Inflammatory macrophage treated with lipopolysaccharide for 1 hour (primary cell): ENCODE data around the gene HLA-DQA2.
"Not testable (repeated sequence)": the region's sequence is repeated elsewhere in the genome, so short reads cannot be mapped to it uniquely, and the experiment has no call there.

Experiments used
- DNase-seq, 2 donors: peaks; one replicate each; pipeline ENCODE4 v3.0.0-alpha.2; 2020 to 2022

The HLA-DQA2 gene

DNA sequence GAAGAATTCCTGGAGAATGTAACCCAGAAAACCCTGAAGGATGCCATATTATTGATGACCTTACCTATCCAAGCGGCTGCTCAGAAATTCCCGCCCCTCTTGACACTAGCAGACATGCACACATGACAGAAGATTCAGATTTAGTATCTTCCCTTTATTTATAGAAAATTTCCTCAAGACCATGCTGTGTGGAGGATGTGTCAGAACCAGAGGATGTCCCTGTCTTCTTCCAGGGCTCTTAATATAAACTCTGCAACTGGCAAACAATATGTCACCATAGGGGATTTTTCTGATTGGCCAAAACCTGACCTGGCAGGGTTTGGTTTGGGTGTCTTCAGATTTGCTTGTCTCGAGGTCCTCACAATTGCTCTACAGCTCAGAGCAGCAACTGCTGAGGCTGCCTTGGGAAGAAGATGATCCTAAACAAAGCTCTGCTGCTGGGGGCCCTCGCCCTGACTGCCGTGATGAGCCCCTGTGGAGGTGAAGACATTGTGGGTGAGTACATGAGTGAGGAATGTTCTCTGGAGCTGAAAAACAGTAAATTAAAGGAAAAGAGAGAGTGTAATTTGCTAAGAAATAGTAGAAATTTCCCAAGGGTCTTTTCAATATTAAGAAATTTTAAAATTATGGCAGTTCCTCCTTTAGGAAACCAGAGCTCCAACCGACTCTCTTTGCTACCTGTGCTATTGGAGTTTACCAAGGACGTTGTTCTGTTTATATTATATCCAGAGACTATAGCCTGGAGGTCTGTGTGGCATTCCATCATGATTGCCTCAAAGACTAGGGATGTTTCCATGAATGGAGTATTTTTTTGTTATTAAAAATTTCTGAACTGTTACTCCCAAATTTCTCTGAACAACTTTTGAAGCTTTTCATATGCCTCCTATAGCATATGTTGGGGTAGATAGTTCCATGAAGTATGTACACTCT lies at the start of gene HLA-DQA2:
HLA-DQA2 (plus strand) TSS at position 361 of the 930 bp plus-strand sequence; CDS start at position 414, 53 bp downstream.
- peak; percentile 29 to 78 for DNase-seq

DNA sequence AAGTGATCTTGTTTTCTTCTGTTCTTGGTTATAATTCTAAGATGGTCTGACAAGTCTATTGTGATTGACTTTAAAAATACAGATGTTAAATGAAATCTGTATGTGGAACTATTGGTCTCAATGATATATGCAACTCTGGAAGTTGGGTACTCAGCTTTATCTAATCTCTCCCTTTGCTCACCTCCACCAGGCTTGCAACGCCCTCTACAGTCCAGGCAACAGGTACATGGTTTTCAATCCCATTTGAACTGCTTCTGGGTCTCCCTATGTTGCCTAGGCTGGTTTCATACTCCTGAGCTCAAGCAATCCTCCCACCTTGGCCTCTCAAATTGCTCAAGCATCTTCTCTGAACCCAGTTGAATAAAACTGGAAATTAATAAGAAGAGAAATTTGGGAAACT lies 49.2 kb upstream of the HLA-DQA2 start:
- peak in 1 of 2 donors; percentile 53 for DNase-seq

DNA sequence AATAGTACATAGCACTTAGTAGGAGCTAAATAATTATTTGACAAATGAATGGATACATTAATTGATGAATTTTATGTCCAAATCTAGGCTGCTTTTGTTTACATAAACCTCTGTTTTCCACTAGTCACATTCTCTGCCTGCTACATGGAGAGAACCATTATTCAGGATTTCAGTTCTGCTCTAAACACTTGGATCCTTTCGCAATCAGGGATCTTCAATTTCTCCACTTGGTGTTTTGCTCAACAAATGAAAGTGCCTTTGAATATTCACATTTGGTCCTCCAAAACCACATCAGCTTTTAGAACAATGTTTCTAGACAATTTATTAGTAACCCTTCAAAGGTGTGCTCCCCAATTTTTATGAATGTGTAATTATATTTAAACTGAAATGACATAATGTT lies 44.2 kb upstream of the HLA-DQA2 start:
- DNase-seq = peak; percentile 48 to 57

DNA sequence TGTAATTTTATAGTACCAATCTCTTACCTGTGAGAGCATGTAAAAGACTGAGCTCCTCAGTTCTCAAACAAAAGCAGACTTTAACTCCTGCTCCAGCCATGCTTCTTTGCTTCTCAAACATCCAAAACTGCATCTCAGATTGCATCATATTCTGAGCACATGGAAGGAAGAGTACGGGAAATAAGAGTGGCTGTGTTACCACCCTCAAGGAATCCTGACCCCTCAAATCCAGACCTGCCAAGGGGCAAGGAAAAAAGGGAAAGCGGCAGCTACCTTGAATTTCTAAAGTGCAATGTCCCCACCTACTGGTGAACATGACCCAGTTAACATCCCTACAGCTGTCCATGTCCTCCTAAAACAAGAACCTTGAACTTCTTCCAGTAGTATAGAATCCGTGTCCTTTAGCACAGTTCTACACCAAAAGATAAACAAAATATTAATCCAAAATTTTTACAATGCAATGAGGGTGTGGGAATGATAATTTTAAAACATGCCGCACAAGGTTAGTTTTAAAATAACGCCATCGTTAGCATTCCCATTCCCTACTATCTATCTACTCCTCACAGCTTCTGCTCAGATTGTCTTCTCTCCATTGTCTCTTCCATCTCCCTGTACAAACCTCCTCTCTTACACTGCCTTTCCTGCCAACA lies 40.7 kb upstream of the HLA-DQA2 start:
- DNase-seq = peak; percentile 33 to 77

DNA sequence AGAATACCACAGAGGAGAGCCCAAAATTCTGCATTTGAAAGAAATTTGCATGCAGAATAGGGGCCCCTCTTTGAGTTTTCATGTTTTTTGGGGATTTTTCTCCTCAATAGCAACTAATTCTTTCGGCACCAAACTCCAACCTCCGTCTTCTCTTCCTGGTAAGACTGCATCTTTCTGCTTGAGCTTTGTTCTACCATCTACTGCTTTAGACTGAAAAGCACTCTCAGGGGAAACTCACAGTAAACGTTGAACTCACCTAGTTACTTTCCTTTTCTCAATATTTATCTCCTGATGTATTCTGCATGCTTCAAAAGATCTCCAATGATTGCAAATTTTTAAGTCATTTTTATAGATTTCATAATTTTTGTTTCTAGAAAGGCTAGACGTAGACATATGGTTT lies 37.8 kb upstream of the HLA-DQA2 start:
- no peak for DNase-seq

DNA sequence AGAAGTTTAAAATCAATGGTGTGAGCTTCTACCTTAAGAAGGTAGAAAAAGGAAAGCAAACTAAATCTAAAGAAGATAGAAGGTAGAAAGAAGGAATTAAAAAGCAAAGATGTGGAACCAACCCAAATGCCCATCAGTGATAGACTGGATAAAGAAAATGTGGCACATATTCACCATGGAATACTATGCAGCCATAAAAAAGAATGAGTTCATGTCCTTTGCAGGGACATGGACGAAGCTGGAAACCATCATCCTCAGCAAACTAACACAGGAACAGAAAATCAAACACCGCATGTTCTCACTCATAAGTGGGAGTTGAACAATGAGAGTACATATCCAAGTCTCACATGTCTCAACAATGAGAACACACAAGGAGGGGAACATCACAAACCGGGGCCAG lies 36.0 kb upstream of the HLA-DQA2 start:
- DNase-seq = not testable (repeated sequence)

DNA sequence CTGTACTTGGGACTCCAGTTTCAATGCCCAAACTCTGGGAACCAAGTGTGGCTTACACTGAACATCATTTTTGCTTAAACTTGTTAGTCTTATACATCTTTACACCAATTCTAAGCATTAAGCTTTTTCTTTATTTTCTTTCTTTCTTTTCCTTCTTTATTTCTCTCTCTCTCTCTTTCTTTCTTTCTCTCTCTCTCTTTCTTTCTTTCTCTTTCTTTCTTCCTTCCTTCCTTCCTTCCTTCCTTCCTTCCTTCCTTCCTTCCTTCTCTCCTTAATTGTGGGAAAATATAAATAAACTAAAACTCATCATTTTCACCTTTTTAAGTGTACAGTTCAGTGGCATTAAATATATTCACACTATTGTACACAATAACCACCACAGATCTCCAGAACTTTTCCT lies 31.6 kb upstream of the HLA-DQA2 start:
- no peak for DNase-seq

DNA sequence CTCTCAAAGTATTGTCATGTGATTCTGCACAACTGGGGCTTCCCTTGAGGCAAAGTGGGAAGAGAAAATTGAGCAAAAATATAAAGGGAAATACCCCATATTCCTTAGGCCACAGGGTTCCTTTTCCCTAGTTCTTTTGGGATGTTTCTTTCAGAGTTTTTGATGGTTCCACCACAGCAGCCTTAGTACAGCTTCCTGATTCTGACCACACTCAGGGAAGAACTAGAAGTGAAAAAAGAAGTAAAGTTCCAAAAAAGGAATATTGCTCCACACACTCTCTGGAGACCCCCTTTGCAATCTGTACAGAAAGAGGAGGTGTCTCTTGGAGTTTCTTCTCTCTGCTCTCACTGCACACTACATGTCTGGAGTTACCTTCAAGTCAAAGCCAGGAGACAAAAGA lies 27.9 kb upstream of the HLA-DQA2 start:
- DNase-seq = peak; percentile 22 to 65

DNA sequence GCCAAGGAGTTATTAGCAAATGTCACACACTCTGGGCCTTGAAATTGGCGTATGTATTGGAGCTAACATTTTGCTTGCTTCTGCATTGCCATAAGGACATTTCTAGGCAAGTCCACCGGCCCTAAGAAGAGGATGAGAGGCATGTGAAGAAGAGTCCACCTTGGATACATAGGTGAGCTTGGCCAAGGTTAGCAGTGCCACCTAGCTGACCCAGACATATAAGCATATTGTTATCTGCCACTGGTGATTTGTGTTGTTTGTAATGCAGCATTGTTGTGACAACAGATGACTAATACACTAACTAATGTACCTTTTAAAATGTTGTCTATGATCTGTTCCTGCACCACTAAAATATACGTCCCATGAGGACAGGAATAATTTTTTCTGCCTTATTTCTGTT lies 24.8 kb upstream of the HLA-DQA2 start:
- DNase-seq = no peak

DNA sequence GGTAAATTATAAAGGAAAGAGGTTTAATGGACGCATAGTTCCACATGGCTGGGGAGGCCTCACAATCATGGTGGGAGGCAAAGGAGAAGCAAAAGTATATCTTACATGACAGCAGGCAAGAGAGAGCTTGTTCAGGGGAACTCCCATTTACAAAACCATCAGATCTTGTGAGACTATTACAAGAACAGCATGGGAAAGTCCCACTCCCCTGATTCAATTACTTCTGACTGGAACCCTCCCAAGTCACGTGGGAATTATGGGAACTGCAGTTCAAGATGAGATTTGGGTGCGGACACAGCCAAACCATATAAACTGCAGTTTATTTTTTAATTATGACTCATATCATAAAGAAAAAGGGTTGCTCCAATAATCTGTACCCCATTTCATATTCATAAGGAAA lies 22.3 kb upstream of the HLA-DQA2 start:
- peak; percentile 82 to 93 for DNase-seq

DNA sequence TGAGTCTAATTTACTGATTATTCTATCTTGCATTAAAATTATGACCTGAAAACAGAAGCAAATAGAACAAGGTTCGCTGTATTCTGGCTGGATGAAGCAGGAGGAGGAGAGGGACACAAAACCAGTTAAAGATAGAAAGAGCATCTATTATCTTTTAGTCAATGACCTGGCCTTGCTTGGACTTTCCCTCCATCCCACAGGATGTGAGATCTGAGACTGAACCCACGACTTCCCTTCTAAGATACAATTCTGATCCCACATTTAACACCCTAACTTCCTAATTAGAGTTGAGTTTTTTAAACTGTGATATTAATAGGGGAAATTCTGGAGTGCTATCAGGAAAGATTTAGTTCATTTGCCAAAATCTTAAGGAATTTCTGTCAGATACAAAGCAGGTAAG lies 3.1 kb upstream of the HLA-DQA2 start:
- DNase-seq = peak in 1 of 2 donors; percentile 60

DNA sequence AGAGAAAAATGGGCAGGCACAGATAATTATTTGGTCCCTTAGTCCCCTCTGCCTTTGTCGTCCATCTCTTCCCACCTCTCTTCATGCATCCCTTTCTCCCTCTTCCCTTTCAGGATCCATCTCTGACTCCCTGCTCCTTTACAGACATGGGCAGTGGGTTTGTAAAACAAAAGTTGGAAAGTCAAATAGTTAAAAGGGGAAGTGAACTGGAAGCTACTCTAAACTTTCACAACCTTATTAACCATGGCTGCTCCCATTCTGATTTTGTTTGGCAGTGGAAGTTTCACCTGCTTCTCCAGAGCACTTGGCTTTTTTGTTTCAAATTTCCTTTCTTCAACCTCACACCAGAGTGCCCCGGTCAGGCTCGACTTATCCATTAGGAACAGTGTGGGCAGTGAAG lies 1.2 kb downstream of the HLA-DQA2 start:
- DNase-seq = no peak

DNA sequence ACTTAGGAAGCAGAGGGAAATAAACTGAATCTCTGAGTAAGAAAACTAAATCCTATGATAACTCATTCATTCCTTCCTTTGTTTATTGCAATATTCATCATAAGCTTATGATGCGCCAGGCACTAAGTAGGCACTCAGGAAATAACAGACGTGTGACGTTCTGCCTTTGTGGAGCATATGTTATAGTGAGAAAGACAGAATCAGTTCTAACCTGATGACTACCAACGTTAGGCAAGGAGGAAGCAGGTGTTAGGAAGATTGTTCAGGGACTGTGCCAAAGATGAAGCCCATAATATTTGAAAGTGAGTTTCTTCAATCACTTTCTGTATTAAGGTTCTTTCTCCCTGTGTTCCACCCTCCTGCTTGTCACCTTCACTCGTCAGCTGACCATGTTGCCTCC lies 3.6 kb downstream of the HLA-DQA2 start:
- no peak for DNase-seq

DNA sequence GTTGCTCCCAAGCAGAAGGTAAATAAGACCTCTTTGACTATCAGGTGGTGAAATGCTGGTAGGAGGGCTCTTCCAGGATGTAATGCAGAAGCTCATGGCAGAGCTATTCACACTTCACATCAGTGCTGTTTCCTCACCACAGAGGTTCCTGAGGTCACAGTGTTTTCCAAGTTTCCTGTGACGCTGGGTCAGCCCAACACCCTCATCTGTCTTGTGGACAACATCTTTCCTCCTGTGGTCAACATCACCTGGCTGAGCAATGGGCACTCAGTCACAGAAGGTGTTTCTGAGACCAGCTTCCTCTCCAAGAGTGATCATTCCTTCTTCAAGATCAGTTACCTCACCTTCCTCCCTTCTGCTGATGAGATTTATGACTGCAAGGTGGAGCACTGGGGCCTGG lies 4.5 kb downstream of the HLA-DQA2 start:
- DNase-seq = not testable (repeated sequence)

DNA sequence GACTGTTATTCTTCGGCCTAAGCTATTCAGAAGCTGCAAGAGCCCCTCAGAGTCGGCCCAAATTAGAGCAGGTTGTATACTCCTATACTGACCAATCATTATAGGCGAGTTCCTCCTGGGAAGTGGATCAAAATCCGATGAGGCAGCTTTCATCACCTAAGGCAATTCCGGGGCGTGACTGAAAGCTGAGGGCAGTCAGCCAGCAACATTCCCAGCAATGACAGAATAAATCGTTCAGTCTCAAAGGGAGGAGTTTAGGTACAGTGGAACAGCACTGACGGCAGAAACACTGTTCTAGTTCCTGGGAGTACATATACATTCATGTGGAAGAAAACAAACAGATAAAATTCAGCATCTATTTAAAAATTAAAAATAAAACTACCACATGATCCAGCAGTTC lies 11.4 kb downstream of the HLA-DQA2 start:
- DNase-seq = no peak

DNA sequence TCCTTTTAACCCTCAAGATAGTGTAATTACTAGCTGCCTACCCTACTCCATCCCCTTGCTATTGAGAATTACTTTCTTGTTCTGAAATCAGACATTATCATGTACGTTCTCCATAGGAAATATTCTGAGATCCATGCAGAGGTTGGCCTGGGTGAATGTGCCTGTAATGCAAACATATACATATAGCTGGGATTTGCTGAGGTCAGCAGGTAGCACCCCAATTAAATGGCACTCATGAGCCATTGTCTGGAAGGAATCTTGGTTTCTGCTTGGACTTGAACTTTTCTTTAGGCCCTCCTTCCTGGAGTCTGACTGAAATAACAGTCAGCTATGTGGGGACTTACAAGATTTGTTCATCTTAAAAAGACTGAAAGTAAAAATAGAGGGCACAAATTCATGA lies 18.5 kb downstream of the HLA-DQA2 start:
- DNase-seq = no peak

DNA sequence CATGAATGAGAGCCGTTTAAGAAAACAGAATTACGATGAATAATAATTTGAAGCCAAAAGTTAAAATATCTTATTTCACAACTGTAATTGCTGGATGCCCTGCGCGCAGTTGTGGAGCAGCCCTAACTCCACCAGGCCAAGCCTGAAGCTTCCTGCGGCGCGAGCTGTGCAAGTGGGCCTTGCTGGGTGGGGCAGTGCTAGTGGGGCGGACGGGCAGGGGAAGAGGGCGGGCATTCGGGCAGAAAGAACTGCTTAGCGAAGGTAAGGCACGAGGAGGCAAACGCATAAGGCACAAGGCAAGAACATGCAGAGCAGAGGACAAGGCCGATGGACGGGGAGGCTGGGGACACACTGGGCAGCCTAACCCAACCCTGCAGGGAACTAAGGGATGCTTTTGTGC lies 19.9 kb downstream of the HLA-DQA2 start:
- no peak for DNase-seq

DNA sequence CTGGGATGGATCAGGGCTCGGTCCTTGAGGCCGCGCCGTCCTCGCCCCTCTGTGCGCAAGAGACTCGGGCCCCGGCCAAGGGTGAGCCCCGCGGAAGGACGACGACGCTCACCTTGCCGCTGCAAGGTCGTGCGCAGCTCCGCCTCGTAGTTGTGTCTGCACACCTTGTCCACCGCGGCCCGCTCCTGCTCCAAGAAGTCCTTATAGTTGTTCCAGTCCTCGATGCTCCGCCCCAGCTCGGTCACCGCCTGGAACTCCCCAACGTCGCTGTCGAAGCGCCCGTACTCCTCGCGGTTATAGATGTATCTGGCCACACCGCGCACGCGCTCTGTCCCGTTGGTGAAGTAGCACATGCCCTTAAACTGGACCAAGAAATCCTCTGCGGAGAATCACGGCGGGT lies 20.4 kb downstream of the HLA-DQA2 start:
- no peak for DNase-seq

DNA sequence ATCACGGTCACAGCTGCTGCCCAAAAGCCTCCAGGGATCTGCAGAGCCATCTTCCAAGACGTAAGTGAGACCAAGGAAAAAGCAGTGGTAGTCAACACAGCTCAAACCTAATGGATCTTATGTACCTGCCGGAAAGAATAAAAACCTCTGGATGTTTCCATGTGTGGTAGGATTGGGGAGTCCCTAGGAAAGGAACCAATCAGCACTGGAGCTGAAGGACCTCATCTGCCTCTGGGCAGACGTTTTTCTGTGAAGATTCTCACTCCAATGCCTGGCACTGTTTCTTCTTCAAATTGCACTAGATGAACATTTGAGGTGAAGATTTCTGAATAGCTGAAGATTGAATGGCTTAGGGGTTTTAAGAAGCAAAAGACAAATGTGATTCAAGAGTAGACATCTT lies 22.2 kb downstream of the HLA-DQA2 start, which contains the start of gene HLA-DQB2:
HLA-DQB2 (minus strand) TSS at position 112 of the 400 bp plus-strand sequence; CDS start at position 50, 62 bp downstream.
- DNase-seq = no peak

DNA sequence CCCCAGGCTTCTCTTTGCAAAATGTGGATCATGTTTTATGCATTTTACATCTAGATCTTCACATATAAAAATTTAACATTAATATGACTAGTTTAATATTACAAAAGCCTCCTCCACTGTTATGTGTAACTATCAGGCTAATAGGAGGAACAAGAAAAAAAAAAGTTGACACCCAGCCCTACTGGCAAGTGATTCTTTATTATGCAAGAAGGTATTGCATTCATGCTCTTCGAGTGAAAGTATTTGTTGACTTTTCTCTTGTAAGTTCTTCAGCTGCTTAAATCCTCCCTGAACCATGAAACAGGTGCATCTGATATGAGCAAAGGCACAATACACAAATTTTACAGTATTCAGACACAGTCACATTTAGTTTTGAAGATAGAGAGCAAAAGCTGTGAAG lies 22.9 kb downstream of the HLA-DQA2 start:
- DNase-seq = peak; percentile 64

DNA sequence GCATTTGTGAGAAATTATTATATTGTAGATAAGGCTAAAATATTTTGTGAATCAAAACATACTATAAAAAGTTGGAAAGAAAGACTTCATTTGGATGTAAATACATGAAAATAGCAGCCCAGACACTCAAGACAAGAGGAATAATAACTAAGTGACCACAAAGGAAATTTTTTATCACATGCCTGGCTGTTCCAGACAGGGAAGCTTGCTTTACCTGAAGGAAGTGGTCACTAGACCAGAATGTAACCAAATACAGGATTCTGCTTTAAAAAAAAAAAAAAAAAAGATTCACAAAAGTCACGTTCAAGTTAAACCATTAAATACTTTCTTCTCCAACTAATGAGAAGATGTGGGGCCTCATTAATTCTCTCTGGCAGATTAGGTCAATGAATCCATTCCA lies 31.5 kb downstream of the HLA-DQA2 start:
- no peak for DNase-seq

DNA sequence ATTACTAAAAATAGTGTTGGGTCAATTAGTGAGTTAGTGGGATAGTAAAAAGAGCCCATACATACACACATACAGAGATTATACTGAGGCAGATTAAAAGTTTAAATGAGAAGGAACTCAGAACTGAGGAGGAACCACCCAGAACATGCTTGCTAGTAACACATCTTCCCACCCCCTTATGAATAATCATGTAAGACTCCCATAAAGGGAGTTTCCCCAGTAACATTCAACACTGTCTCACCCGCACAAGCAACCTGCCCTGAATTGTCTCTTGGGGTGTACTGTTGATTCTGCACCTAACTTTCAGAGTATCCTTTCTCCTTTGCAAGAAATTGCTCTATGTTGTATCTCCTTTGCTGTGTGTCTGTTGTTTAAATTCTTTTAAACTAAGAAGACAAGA lies 33.2 kb downstream of the HLA-DQA2 start:
- peak; percentile 60 to 66 for DNase-seq

DNA sequence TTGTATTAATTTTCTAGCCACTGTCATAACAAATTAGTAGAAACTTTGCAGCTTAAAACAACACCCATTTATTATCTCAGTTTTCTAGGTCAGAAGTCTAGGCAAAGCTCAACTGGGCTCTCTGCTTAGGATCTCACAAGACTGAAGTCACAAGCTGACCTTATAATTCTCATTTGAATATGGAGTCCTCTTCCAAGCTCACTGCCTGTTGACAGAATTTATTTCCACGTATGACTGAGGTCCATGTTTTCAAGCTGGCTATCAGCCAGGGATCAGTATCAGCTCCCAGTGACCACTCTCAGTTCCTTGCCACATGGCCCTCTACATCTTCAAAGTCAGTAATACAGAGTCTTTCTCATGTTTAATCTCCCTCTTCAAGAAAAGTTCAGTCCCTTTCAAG lies 33.9 kb downstream of the HLA-DQA2 start:
- DNase-seq = no peak

DNA sequence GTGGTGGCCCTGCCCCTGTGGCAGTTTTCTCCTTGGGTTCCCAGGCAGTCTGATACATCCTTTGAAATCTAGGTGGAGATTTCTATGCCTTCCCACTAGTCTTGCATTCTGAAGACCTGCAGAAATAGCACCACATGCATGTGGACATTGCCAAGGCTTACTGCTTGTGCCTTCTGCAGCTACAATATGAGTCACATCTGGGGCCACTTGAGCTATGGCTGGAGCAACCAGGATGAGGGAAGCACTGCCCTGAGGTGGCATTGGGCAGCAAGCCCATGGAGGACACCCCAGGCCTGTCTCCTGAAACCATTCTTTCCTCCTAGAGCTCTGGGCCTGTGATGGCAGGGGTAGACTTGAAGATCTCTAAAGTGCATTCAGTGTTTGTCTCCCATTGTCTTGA lies 37.8 kb downstream of the HLA-DQA2 start:
- no peak for DNase-seq
